Superior temporal gyrus (tissue), 1 donor: ENCODE results near the gene SLC35G1.
A peak's percentile ranks its signal among the peaks of the same experiment; 100 is the strongest.

Source experiments
- DNase-seq: peaks from one replicate; pipeline ENCODE4 v3.0.0-alpha.2; 2016; ENCODE audit errors: extremely low spot score

The SLC35G1 gene, protein sequence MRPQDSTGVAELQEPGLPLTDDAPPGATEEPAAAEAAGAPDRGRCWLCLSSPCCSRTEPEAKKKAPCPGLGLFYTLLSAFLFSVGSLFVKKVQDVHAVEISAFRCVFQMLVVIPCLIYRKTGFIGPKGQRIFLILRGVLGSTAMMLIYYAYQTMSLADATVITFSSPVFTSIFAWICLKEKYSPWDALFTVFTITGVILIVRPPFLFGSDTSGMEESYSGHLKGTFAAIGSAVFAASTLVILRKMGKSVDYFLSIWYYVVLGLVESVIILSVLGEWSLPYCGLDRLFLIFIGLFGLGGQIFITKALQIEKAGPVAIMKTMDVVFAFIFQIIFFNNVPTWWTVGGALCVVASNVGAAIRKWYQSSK

DNA sequence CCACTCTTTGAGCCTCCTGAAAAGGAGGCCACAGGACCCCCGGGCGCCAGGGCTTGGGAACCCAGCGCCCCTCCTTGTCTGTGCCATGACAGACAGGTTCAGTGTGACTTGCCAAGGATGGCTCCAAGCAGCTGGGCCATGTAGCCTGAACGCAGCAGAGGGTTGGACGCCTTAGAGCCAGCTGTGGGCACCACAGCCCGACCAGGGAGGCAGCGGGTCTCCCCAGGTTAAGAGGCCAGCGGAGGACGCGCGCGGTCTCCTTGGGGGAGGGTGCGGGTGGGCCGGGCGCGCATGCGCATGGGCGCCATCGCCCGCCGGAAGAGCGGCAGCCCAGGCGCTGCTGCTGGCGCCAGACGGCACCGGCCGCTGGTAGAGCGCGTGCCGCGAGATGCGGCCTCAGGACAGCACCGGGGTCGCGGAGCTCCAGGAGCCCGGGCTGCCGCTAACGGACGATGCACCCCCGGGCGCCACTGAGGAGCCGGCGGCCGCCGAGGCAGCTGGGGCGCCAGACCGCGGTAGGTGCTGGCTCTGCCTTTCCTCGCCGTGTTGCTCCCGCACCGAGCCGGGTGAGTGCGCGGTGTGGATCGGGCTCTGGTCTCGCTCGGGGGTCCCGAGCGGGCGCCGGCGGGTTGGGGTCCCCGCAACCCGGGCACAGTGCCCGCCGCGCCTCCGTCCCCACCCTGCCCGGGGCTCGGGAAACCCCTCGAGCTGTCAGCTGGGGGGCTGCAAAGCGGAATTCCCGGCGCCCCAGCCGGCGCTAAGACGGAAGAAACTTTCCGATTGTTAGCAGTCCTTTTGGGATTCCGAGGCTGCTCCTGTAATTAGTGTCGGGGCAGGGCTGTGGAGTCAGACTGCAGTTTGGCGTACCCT is at the start of gene SLC35G1:
SLC35G1 (plus strand) TSS at position 333 of the 870 bp plus-strand sequence; CDS start at position 389, 56 bp downstream.
- peak; percentile 66 for DNase-seq

DNA sequence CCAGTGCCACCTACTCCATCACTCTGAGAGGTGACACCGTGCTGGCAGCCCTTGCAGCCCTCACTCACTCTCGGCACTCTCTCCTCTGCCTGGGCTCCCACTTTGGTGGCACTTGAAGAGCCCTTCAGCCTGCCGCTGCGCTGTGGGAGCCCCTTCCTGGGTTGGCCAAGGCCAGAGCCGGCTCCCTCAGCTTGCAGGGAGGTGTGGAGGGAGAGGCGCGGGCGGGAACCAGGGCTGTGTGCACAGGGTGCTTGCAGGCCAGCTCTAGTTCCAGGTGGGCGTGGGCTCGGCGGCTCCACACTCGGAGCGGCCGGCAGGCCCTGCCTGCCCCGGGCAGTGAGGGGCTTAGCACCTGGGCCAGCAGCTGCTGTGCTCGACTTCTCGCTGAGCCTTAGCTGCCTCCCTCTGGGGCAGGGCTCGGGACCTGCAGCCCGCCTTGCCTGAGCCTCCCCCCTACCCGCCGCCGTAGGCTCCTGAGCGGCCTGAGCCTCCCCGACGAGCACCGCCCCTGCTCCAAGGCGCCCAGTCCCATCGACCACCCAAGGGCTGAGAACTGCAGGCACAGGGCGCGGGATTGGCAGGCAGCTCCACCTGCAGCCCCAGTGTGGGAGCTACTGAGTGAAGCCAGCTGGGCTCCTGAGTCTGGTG is 48.7 kb upstream of the SLC35G1 start:
- no peak for DNase-seq

DNA sequence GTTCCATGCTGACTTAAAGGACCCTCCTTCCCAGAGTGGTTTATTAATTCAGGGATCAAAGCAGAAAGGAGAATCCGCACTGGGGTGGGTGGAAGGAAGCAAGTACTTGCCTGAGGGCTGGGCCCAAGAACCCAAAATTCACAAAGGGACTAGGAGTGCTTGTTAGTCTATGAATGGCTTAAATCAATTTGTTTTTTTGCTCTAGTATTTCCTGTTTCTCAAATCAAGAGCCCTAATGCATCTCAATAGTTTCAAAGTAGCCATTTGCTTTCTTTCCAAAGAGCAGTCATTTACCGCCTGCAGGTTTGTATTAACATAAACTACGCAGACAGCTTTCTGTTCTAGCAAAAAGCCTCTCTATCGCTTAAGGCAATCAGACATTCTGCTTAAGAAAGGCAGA is 44.2 kb upstream of the SLC35G1 start:
- DNase-seq, result no peak

DNA sequence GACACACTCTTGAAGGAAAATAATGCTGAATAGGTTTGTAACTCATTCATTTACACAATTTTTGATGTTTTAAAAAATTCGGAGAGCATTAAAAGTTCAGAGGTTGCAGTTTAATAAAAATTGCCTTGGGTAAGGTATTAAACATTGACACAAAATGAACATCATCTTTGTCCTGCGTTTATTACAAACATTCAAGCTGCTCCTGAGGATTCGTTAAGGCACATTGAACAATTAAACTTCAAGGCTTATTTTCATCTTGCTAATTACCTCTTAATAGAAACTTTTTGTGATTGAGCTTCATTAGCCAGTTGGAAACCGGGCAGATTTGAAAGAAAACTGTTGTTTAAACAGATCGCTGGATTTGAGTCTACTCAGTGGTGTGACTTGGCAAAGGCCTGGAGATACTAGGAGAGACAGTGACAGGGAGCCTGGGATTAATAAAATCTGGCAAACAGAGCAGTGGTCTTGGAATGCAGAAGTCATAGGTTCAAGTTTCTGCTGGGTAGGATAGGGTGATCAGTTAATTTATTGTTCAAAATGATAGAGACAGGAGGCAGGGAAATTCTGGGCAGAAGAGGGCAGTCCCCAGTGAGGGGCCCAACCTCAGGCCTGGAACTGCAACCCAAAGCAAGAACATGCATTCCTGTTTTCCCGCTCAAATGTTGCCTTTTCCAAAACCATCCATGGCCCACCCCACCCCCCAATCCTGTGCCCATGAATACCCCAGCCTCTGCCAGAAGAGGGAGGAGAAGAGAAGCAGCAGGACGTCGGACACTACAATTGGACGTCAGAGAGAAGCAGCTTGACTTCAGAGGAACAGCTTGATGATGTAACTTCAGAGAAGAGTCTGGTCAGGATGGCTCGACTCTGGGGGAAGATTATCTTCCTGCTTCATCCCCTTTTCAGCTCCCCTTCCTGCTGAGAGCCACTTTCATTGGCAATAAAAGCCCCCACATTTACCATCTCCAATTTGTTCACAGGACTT is 43.5 kb upstream of the SLC35G1 start:
- DNase-seq, result no peak

DNA sequence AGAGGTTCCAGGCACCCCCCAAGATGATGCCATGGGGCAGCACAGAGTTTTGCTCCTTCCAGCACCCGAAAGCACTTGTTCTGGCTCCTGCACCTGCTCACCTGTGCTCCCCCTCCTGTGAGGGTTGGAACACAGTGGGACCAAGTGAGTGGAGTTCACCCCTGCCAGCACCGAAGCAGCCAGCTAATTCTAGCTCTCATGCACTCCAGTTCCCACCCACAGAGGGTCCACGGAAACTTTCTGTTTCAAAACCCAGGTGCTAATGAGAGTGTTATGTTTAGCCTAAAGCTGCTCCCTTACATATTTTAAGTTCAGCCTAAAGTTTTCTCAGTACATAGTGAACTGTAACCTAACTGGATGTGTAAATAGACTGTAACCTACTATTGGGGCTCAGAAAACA is 42.6 kb upstream of the SLC35G1 start:
- DNase-seq, result no peak

DNA sequence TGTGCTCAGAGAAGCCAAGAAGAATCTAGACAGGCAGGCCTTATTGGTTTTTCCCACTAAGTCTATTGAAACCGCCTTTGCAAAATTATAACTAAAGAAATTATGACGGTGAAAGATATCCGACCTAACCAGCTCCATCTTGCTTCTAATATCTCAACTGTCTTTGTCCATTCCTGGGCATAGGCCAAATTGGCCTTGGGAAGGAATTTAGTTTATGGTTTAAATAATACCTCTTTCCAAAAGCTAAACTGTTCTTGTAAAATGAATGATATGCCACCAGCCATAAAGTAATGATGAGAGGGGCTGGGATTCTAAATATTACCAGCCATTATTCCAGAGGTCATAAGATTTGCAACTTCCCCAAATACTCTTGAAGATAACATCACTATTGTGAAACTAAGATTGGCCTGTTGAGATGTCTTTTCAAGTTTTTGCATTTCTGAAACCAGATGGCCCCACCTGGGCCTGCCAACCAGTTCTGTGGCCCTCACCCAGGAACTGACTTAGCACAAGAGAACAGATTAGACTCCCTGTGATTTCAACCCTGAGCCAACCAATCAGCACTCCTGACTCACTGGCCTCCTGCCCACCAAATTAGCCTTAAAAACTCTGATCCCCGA is 41.2 kb upstream of the SLC35G1 start:
- no peak for DNase-seq

DNA sequence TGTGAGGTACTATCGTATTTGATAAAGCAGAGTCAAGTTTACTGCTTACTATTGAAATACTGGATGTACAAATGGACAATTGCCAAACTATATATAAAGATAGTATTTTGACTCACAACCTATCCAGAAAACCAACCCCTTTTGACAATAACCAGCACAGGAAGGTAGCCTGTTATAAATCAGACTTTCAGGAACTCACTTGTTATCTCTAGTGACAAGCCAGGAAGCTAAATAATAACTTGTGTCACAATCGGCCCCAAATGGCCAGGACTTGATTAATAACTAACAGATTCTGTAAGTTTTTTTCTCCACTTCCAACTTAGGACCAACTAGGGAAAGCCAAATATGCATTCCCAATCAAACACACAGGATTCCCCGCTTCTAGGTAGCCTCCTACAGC is 38.8 kb upstream of the SLC35G1 start:
- DNase-seq, result no peak

DNA sequence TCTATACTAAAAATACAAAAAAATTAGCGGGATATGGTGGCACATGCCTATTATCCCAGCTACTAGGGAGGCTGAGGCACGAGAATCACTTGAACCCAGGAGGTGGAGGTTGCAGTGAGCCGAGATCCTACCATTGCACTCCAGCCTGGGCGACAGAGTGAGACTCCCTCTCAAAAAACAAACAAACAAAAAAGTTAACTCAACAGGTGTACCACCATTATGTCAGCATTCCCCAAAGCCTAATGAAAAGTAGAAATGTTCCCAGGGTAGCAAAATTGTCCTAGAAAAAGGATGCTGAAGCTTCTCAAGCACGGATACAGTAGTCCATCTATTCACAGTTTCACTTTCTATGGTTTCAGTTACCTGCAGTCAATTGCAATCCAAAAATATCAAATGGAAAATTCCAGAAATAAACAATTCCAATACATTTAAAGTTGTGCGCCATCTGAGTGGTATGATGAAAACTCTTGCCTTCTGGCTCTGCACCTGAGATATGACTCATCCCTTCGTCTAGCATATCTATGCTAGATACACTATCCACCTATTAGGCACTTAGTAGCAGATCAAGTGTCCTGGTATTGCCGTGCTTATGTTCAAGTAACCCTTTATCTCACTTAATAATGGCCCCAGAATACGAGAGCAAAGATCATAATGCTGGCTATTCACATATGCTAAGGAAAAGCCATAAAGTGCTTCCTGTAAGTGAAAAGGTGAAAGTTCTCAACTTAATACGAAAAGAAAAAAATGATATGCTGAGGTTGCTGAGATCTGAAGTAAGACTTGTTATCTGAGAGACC is 37.2 kb upstream of the SLC35G1 start:
- DNase-seq, result no peak

DNA sequence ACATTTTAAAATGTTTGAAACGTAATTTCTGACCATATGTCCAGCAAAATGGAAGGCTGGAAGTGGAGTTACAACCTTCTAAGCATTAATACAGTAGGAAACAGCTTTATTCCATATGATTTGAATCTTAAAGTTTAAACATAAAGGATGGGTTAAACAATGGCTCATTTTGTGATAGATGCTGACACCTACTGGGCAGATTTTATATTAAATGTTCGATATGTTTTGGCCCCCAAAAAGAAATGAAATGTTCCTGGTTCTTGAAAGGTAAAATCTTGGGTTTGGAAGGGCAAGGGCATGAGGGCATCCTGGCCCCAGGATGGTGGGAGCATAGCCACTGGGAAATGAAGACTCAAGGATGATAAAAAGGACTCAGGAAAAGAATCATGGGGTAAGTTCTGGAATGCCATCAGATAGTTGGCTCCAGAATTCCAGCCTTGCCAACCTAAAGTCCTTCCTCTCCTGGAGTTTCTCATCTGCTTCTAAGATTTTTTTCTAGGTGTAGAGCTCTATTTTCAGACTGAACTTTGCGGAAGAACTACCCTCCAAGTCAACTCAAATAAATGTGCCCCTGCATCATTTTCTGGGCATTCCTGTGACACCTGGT is 34.6 kb upstream of the SLC35G1 start:
- DNase-seq, result peak; percentile 63

DNA sequence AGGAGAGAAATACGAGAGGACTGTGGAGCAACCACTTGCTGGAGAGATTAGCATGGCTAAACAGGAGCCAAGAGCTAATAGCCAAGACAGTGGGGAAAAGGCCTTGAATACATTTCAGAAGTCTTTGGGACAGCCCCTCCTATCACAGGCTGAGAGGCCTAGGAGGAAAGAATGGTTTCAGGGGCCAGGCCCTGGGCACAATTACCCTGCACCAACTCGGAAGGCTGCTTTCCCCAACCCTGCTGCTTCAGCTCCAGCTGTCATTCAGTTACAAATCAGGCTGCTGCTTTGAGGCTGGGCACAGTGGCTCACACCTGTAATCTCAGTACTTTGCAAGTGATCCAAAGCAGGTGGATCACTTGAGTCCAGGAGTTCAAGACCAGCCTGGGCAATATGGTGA is 32.0 kb upstream of the SLC35G1 start:
- no peak for DNase-seq

DNA sequence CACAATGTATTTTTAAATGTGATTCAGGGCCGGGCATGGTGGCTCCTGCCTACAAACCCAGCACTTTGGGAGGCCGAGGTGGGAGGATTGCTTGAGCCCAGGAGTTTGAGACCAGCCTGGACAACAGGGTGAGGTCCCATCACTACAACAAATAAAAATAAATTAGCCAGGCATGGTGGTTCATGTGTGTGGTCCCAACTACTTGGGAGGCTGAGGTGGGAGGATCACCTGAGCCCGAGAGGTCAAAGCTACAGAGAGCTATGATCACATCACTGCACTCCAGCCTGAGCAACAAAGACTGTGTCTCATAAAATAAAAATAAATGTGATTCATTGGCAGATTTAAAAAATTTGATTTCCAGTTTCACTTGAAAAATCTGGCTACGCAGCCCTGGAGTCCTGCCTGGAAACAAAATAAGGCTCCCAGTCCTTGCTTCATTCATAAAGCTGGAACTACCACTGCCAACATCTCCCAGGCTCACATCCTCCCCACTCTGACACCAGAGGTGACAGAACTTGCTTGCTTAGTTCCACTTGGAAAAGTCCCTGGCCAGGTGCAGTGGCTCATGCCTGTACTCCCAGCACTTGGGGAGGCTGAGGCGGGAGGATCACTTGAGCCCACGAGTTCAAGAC is 27.9 kb upstream of the SLC35G1 start:
- DNase-seq, result no peak

DNA sequence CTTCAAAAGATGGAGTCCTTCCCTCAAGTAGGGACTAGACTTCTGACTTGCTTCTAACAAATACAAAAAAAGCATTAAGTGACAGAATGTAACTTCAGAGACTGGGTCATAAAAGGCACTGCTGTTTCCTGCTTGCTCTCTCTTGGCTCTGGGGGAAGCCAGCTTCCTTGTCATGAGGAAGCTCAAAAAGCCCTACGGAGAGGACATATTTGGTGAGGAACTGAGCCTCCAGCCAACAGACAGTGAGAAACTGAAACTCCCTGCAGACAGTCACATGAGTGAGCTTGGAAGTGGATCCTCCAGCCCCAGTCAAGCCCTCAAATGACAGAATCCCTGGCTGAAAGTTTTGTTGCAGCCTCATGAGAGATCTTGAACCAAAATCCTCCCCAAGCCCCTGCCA is 26.3 kb upstream of the SLC35G1 start:
- DNase-seq, result no peak

DNA sequence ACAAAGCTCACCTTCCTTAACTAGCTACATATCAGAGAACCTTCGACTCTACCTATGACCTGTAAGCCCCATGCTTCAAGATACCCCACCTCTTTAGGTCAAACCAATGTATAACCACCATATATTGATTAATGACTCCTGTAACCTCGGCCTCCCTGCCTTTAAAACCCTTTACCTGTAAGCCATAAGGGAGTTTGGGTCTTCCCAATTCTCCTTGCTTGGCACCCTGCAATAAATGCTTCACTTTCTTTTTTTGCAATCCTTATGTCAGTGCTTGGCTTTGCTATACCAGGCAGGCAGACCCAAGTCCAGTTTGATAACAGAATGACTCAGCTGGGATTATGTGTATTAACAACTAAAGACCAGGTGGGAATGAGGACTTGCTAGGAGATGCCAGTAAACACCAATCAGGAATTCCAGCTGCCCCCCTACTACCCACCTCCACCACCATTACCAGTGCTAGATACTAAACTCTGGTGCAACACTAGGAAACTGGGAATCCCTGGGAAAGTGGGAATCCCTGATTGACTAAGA is 22.0 kb upstream of the SLC35G1 start:
- no peak for DNase-seq

DNA sequence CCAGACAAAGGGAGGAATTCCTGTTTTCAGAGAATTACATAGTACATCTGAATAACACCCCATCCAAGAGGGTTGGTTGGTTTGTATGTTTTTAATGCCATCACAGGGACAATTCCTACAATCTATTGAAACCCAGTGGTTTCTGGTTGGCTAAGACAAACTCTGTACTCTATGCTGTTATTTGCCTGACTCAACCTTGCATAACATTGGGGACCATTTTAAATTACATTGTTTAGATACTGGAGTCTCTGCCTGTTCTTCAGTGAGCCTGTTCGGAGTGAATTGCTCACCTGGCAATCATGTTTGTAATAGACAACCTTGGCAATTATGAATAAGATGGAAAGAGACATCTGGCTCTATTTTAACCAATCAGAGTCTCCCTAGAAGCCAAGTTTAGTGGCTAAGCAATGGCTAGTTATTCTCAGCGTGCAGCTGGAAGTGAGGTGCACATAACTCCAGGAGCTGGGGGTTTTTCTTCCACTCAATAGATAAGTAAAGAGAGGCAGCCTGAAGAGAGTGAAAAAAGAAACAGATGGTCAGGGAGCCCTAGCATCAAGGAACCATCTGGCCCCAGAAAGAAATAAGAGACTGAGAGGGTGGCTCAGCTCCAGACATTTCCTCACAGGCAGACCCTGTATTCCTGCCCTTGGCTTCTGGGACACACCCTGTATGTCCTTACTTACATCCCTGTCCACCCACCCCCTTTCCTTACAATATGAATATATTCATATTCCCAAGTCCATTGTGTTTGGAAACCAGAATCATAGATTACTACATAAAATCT is 21.2 kb upstream of the SLC35G1 start:
- DNase-seq, result no peak

DNA sequence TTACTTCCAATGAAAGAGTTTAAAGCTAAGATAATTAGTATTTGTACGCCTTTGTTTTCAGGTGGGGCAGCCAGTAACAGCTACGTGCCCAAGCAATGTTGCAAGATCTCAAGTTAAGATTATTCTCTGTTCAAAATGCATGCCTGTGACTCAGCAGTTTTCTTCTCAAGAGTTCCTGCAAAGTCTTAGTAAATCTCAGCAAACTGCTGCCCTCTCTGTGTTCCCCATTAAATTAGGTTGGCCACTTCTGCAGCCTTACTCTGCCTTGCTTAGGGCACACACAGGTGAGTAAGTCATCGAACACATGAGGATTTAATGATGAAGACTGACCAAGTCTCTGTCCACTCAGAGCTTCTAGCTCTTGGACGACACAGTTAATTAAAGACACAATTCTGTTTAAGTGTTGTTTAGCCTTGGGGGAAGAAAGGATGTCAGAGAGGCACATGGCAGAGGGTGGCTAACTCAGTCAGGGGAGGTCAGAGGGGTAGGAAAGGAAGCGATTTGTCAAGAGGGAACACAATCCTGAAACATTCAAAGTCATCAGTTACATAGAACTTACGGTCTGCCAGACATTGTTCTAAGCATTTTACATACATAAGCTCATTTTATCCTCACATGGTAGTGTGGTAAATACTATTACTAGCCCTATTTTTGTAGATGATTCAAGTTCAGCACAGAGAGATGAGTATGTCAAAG is 20.2 kb upstream of the SLC35G1 start:
- DNase-seq, result no peak

DNA sequence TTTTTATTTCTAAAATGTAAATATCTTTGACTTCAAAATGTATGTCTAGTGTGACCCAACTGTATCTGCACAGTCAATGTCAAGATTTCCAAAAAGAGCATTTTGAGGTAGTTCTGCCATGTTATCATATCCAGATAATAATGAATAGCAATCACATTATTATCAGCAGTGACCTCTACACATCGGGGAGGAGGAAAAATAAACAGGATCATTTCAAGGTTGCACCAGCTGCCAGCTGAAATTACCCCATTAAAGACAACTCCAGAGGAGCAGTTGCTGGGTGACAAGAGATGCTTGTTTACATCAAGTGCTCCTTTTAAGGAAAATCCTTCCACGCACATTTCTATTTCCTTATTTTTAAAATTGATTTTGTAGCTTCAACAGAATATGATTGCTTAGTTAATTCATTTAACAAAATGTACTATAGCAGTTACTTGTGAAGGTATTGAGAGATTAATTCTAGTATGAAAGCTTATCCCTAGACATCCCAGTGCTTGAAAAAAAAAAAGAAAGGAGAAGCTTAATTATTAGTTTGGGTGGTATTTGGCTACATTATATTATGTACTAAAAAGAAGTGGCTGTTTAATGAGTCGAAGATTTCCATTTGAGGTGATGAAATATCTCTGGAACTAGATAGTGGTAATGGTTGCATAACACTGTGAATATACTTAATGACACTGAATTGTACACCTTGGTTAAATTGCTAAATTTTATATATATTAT is 19.3 kb upstream of the SLC35G1 start:
- DNase-seq, result no peak

DNA sequence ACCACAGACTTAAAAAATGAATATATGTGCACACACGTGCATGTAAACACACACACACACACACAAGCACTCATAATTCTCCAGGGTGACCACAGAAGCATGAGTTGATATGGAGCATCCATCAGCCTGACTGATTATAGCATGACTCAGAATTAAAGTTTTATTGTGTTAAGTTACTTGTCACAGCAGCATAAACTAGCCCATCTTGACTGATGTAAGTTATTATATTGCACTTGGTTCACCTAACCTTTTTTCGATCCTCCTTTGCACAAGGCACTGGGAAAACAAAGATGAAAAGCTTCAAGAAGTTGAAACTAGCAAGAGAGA is 18.8 kb upstream of the SLC35G1 start:
- no peak for DNase-seq
